Activated CD8-positive, alpha-beta T cell treated with anti-CD3 and anti-CD28 coated beads for 36 hours (primary cell): ENCODE measurements around the gene LIN28A. TPM values are rescaled to one million over a fixed set of nuclear protein-coding genes. Genes with fewer than 3 reads are reported as not detected.
A peak's percentile ranks its signal among the peaks of the same experiment; 100 is the strongest.

Source experiments
- ATAC-seq: fragments of 200-7000 bp; cut with Tn5 transposase; one replicate; pipeline ENCODE4 v1.10.0; 2021; ENCODE audit warnings: mild to moderate bottlenecking, moderate library complexity
- CTCF ChIA-PET: fragments of 350-600 bp; sonication (Branson Sonifier 250); formaldehyde crosslinking; loops from one replicate; lab custom pipeline; 2021; ENCODE audit warnings: antibody characterized with exemption; lab: Charles Lee
- POLR2A ChIA-PET: fragments of 350-600 bp; sonication (Branson Sonifier 250); formaldehyde crosslinking; loops from one replicate; lab custom pipeline; 2021; ENCODE audit warnings: antibody characterized with exemption; lab: Charles Lee
- DNase-seq: peaks from one replicate; pipeline ENCODE4 v3.0.0-alpha.2; 2020
- H3K27ac Mint-ChIP-seq: one replicate; pipeline ENCODE4 v1.8.0; 2021; ENCODE audit warnings: mild to moderate bottlenecking, mixed read lengths
- H3K27me3 Mint-ChIP-seq: one replicate; pipeline ENCODE4 v1.8.0; 2021; ENCODE audit warnings: mixed read lengths
- H3K36me3 Mint-ChIP-seq: one replicate; pipeline ENCODE4 v1.8.0; 2021; ENCODE audit warnings: low read depth, mixed read lengths
- H3K4me1 Mint-ChIP-seq: one replicate; pipeline ENCODE4 v1.8.0; 2021; ENCODE audit warnings: low read depth, mixed read lengths
- H3K4me3 Mint-ChIP-seq: one replicate; pipeline ENCODE4 v1.8.0; 2021; ENCODE audit warnings: mild to moderate bottlenecking, moderate library complexity, mixed read lengths
- H3K9me3 Mint-ChIP-seq: one replicate; pipeline ENCODE4 v1.8.0; 2021; ENCODE audit warnings: mixed read lengths
- CTCF ChIP-seq: fragments of 200-600 bp; IDR thresholded peaks from one replicate; pipeline ENCODE4 v1.8.0; 2022; ENCODE audit warnings: antibody characterized with exemption, mild to moderate bottlenecking
- intact Hi-C: fragments of 100-400 bp; cut with micrococcal nuclease; formaldehyde crosslinking; loops from one replicate; pipeline ENCODE4 v1.10.0; 2022
- total RNA-seq, 2 experiments: library from RNA; stranded (reverse); gene quantifications; one replicate each; pipeline ENCODE4 v1.2.3, GENCODE V29; 2021

LIN28A gene
- total RNA-seq, 2 experiments from 2014 or later = not detected

DNA sequence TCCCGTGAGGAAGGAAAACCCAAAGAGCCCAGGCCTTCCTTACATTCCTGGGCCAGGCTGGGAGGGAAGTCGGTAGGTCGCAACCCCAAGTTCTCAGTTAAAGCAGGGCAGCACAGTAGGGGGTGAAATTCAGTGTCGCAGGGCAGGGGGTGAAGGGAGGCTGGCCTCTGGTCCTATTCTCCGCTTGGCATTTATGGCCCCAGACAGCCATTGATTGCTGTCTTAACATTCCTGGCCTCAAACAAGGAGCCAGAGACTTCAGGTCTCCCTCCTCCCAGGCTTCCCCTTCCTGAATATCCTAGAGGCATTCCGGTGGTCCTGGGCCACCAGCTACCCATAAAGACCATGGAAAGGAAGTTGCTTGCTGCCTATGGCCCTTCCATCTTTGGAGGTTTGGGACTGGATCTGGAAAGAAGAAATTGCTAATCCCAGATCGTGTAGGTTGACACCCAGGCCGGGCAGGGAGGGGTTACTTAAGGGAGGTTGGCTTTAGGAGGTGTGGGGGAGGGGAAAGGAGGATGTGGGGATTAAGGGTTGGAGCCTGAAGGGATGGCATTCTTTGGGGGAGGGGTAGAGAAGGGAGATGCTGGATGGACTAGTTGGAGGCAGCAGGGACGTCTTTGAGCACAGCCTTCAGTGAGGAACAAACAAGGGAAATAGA lies 1.7 kb downstream of the LIN28A start:
- DNase-seq (no peak), ATAC-seq (no peak)
- H3K4me1 Mint-ChIP-seq = peaks cover 23% of the 10 kb centered on the region
- H3K27me3 Mint-ChIP-seq = peaks cover 53% of the 10 kb centered on the region
- no peak for TF ChIP-seq CTCF
- no peaks in the 10 kb centered on the region for H3K36me3 Mint-ChIP-seq
- POLR2A ChIA-PET = interaction anchor here (0.6 to 0.7 kb wide), 2 partner anchors 37 to 118 kb away, joined by 3 read pairs; no protein-coding TSS in a partner anchor
- intact Hi-C loops = no loop called here
- CTCF ChIA-PET = interaction anchor here (3.9 kb wide), 1 partner anchor 15 kb away, joined by 15 read pairs; no protein-coding TSS in a partner anchor
- H3K9me3 Mint-ChIP-seq = no peaks in the 10 kb centered on the region
- no peak overlapping the region for H3K27ac Mint-ChIP-seq
- H3K4me3 Mint-ChIP-seq = no peak overlapping the region

DNA sequence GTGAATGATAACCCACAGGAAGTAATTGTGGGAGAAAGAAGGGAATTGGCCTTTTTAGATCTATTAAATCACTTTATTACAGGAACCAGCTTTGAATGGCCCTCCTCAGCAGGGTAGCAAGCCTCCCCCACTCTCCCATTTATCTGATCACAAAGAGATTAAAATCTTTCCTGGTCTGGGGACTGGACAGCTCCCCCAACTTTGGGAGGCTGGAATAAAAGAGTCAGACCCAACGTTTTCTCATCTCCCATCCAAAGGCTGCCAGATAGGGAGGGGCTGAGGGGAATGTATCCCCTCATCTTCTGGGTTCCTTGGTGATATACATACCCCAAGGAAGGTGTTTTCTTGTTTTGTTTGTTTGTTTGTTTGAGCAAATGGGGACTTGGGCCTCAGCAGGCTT lies 2.4 kb downstream of the LIN28A start:
- intact Hi-C loops = no loop called here
- Mint-ChIP-seq H3K27ac (no peak overlapping the region), H3K27me3 (peaks cover 53% of the 10 kb centered on the region), H3K4me3 (no peak overlapping the region), H3K9me3 (no peaks in the 10 kb centered on the region), H3K36me3 (no peaks in the 10 kb centered on the region), H3K4me1 (peaks cover 23% of the 10 kb centered on the region)
- ChIA-PET CTCF (interaction anchor here (3.9 kb wide), 1 partner anchor 16 kb away, joined by 15 read pairs; no protein-coding TSS in a partner anchor), POLR2A (no interaction called here)
- ATAC-seq (no peak), DNase-seq (no peak)
- no peak for TF ChIP-seq CTCF

GRCh38 chr1:26417111-26417759 lies 6.6 kb downstream of the LIN28A start:
- CTCF ChIA-PET = interaction anchor here (0.6 to 4.3 kb wide), 83 partner anchors 9 to 949 kb away, joined by 3 to 61 read pairs (median 5); partner anchors contain the start of genes CATSPER4, CD52, CEP85 and DHDDS
- POLR2A ChIA-PET = interaction anchor here (0.6 to 1.8 kb wide), 6 partner anchors 38 to 454 kb away, joined by 3 to 4 read pairs (median 3); no protein-coding TSS in a partner anchor
- H3K4me3 Mint-ChIP-seq = no peak overlapping the region
- peak; percentile 93 for DNase-seq
- peak; percentile 100 for ATAC-seq
- H3K9me3 Mint-ChIP-seq = no peaks in the 10 kb centered on the region
- H3K27ac Mint-ChIP-seq = no peak overlapping the region
- H3K27me3 Mint-ChIP-seq = peaks cover 24% of the 10 kb centered on the region
- intact Hi-C loops = no loop called here
- no peaks in the 10 kb centered on the region for H3K36me3 Mint-ChIP-seq
- H3K4me1 Mint-ChIP-seq = no peaks in the 10 kb centered on the region
- peak; percentile 82 for TF ChIP-seq CTCF

GRCh38 chr1:26418865-26419349 lies 8.3 kb downstream of the LIN28A start:
- H3K4me1 Mint-ChIP-seq = no peaks in the 10 kb centered on the region
- ChIA-PET CTCF (interaction anchor here (0.7 to 4.3 kb wide), 7 partner anchors 8 to 274 kb away, joined by 3 to 53 read pairs (median 3); partner anchors contain the start of genes LIN28A and ZNF593), POLR2A (interaction anchor here (0.7 to 1.1 kb wide), 3 partner anchors 70 to 1349 kb away, joined by 3 read pairs; no protein-coding TSS in a partner anchor)
- no peaks in the 10 kb centered on the region for H3K9me3 Mint-ChIP-seq
- H3K4me3 Mint-ChIP-seq = no peak overlapping the region
- no peak overlapping the region for H3K27ac Mint-ChIP-seq
- H3K27me3 Mint-ChIP-seq = peaks cover 11% of the 10 kb centered on the region
- no peaks in the 10 kb centered on the region for H3K36me3 Mint-ChIP-seq
- ATAC-seq = no peak
- no peak for DNase-seq
- no peak for TF ChIP-seq CTCF
- intact Hi-C loops = no loop called here
